Skeletal muscle tissue (tissue), 4 donors: ENCODE measurements around the gene CHAT. TPM values are rescaled to one million over a fixed set of nuclear protein-coding genes. Genes with fewer than 3 reads are reported as not detected.

Experiments used
- H3K27ac ChIP-seq: one replicate; pipeline ENCODE4 v1.7.0; 2013; ENCODE audit warnings: mild to moderate bottlenecking, low read depth, low read length, inconsistent platforms
- H3K27me3 ChIP-seq, 3 donors: one replicate each; pipeline ENCODE4 v1.7.0; 2013; ENCODE audit warnings: low read length in 3 of 3; ENCODE audit not compliant: control insufficient read depth in 3 of 3, insufficient read depth in 3 of 3
- H3K36me3 ChIP-seq, 3 donors: one replicate each; pipeline ENCODE4 v1.7.0; 2013; ENCODE audit warnings: low read length in 3 of 3; ENCODE audit not compliant: control insufficient read depth in 3 of 3, insufficient read depth in 3 of 3
- H3K4me1 ChIP-seq, 3 donors: one replicate each; pipeline ENCODE4 v1.7.0; 2013; ENCODE audit warnings: low read length in 3 of 3, mild to moderate bottlenecking in 3 of 3; ENCODE audit not compliant: control insufficient read depth in 3 of 3, insufficient read depth in 3 of 3
- H3K4me3 ChIP-seq, 3 donors: one replicate each; pipeline ENCODE4 v1.7.0; 2013; ENCODE audit warnings: low read length in 3 of 3
- H3K9ac ChIP-seq, 3 donors: one replicate each; pipeline ENCODE4 v1.7.0; 2013; ENCODE audit warnings: low read length in 3 of 3, mild to moderate bottlenecking in 3 of 3, moderate library complexity in 2 of 3, low read depth in 1 of 3
- H3K9me3 ChIP-seq, 3 donors: one replicate each; pipeline ENCODE4 v1.7.0; 2013; ENCODE audit warnings: low read length in 3 of 3; ENCODE audit not compliant: control insufficient read depth in 3 of 3
- total RNA-seq: library from RNA; depleted of rRNA; stranded (reverse); fragments of >200 nt; gene quantifications from one replicate; pipeline ENCODE4 v1.2.3, GENCODE V29; 2014
- donor health status: Osteomylitis.

CHAT gene
- total RNA-seq, 1 donor from 2014 or later, result not detected

GRCh38 chr10:49657606-49658005, 43.8 kb downstream of the CHAT start:
- Histone ChIP-seq H3K27ac (no peak overlapping the region), H3K9me3 (peaks cover 0 to 2% (median 2%) of the 10 kb centered on the region in 3 donors), H3K27me3 (peaks cover 0 to 6% (median 5%) of the 10 kb centered on the region in 3 donors), H3K4me3 (no peak overlapping the region), H3K9ac (no peak overlapping the region), H3K36me3 (no peaks in the 10 kb centered on the region), H3K4me1 (no peaks in the 10 kb centered on the region)

DNA sequence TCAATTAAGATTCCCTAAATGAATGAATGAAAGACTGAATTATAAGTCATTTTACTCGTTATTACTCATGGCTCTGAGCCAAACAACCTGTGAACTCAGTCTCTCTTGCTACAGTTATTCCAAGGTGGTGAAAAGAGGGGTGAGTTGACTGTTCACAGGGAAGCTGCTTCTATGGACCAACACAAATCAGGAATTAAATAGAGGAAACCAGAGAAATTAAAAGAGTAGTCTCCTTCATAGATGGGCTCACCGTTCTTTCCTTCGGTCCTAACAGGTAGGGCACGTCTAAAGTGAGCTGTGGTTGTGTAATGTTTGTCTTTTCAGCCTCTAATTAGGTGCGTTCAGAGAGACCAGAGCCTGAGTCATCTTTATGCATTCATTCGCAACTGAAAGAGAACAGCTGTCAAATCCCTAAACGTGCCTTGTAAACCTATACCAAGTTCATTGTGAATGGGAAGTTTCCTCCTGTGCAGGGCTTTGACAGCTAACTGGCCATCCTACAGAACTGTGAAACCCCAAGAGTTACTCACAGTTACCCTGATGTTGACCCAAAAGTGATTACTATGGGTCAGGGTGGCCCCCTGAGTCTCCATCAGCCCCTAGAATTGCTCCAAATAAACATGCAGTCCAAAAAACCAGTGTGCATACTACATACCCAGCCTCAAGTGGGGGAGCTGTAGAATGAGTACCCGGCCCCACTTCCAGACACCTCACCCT, 47.5 kb downstream of the CHAT start:
- Histone ChIP-seq H3K36me3 (no peaks in the 10 kb centered on the region), H3K4me1 (no peaks in the 10 kb centered on the region), H3K9me3 (peaks cover 0 to 2% (median 2%) of the 10 kb centered on the region in 3 donors), H3K4me3 (no peak overlapping the region), H3K27ac (no peak overlapping the region), H3K27me3 (peaks cover 0 to 3% (median 0%) of the 10 kb centered on the region in 3 donors), H3K9ac (no peak overlapping the region)

DNA sequence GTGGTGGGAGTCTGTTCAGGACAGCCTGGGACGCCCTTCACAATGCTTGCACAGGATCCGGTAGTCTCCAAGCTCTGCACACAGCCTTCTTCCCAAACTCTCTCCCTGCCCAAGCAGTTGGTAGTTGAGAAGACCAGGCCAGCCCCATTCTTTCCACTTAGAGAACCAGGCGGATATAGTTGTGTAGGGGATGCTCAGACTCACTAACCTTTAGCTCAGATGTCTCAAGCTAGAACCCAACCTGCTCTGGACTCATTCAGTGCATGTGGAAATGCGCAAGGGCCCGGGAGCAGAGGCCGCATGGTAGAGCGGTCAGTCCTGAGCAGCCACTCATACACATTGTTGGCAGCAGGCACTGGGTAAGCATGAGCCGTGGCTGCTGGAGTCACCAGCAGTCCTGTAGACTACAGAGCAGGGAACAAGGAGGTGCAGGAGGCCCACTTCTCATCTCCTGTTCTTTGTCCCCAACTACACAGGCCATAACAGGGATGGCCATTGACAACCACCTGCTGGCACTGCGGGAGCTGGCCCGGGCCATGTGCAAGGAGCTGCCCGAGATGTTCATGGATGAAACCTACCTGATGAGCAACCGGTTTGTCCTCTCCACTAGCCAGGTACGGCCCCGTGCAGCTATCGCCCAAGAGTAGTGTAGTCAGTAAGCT, 48.5 kb downstream of the CHAT start:
- Histone ChIP-seq H3K4me1 (no peaks in the 10 kb centered on the region), H3K27ac (no peak overlapping the region), H3K9me3 (peaks cover 0 to 2% (median 2%) of the 10 kb centered on the region in 3 donors)

GRCh38 chr10:49663596-49663995, 49.8 kb downstream of the CHAT start:
- no peak overlapping the region for H3K4me3 ChIP-seq
- peaks cover 0 to 3% (median 0%) of the 10 kb centered on the region in 3 donors for H3K27me3 ChIP-seq
- no peaks in the 10 kb centered on the region for H3K4me1 ChIP-seq
- peaks cover 0 to 2% (median 2%) of the 10 kb centered on the region in 3 donors for H3K9me3 ChIP-seq
- no peak overlapping the region for H3K27ac ChIP-seq
- H3K9ac ChIP-seq, result no peak overlapping the region
- no peaks in the 10 kb centered on the region for H3K36me3 ChIP-seq

More for the DNA sequence above, 48.5 kb downstream of the CHAT start:
- H3K4me3 ChIP-seq, result no peak overlapping the region
- H3K9ac ChIP-seq, result no peak overlapping the region
- no peaks in the 10 kb centered on the region for H3K36me3 ChIP-seq
- H3K27me3 ChIP-seq, result no peaks in the 10 kb centered on the region

DNA sequence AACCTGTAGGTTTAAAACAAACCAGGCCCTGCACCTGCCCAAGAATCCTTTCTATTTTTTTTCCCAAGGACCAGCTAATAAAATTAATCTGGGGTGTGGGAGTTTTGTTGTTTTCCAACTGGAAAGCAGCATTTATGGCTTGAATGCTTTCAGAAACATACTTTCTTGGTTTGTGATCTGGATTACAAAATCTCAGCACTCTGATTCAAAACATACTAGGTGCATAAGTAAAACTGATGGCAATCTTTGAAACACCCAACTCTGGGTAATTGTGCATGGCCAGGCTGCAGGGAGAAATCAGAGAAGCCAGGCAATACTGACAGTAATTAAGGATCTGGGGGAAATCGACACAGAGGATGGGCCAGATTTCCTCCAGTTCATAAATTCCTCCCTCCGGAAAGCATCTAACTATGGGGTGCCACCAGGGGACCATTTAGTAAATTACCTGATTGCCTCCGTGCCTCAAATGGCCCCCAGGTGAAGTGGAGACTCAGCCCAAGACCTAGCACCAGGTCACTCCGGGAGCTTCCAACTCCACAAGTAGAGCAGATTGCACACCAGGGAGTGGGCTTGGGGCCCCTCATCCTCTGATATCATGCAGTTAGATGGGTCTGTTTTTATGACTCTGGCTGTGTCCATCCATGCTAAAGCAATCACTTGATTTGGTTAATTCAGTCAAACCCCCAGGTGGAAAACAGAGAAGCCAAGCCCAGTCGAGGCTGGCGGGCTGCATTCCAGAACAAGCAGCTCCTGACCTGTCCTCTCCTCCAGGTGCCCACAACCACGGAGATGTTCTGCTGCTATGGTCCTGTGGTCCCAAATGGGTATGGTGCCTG, 50.4 kb downstream of the CHAT start:
- Histone ChIP-seq H3K27me3 (peaks cover 0 to 3% (median 0%) of the 10 kb centered on the region in 3 donors), H3K36me3 (no peaks in the 10 kb centered on the region), H3K4me1 (no peaks in the 10 kb centered on the region), H3K9ac (no peak overlapping the region), H3K27ac (no peak overlapping the region), H3K4me3 (no peak overlapping the region), H3K9me3 (peaks cover 0 to under 1% (median 0%) of the 10 kb centered on the region in 3 donors)

GRCh38 chr10:49664842-49665355, 51.1 kb downstream of the CHAT start:
- Histone ChIP-seq H3K4me1 (no peaks in the 10 kb centered on the region), H3K36me3 (no peaks in the 10 kb centered on the region), H3K9ac (no peak overlapping the region), H3K27ac (no peak overlapping the region), H3K9me3 (no peaks in the 10 kb centered on the region), H3K27me3 (peaks cover 0 to 3% (median 0%) of the 10 kb centered on the region in 3 donors), H3K4me3 (no peak overlapping the region)

DNA sequence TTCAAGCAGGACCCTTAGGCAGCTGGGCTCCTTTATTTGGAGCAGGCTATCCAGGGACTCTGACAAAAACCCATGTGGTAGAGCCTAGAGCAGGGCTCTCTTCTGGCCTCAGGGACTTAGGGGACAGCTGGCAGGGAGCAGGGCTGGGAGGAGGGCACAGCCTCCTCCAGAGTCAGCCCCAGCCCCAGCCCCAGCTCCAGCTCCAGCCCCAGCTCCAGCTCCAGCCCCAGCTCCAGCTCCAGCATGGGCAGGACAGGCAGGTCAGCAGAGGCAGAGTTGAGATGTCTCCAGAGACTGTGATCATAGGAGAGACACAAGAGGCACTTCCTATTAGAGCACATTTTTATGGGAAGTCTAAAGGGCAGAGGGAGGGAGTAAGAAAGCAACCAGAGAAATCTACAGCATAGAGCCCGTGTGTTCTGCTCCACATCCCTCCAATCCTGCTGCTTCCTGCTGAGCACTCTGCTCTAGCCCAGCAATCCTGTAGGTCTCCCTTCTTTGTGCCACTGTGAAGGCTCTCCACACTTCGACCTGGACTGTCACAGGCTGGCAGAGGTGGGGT, 52.3 kb downstream of the CHAT start:
- no peaks in the 10 kb centered on the region for H3K9me3 ChIP-seq
- no peak overlapping the region for H3K27ac ChIP-seq
- H3K36me3 ChIP-seq, result no peaks in the 10 kb centered on the region
- H3K4me3 ChIP-seq, result no peak overlapping the region
- H3K9ac ChIP-seq, result no peak overlapping the region
- H3K27me3 ChIP-seq, result peaks cover 0 to 3% (median 0%) of the 10 kb centered on the region in 3 donors
- H3K4me1 ChIP-seq, result no peaks in the 10 kb centered on the region

GRCh38 chr10:49666685-49667084, 52.8 kb downstream of the CHAT start:
- Histone ChIP-seq H3K9me3 (no peaks in the 10 kb centered on the region), H3K4me3 (no peak overlapping the region), H3K4me1 (no peaks in the 10 kb centered on the region), H3K36me3 (no peaks in the 10 kb centered on the region), H3K9ac (no peak overlapping the region), H3K27me3 (peaks cover 0 to 3% (median 0%) of the 10 kb centered on the region in 3 donors), H3K27ac (no peak overlapping the region)

DNA sequence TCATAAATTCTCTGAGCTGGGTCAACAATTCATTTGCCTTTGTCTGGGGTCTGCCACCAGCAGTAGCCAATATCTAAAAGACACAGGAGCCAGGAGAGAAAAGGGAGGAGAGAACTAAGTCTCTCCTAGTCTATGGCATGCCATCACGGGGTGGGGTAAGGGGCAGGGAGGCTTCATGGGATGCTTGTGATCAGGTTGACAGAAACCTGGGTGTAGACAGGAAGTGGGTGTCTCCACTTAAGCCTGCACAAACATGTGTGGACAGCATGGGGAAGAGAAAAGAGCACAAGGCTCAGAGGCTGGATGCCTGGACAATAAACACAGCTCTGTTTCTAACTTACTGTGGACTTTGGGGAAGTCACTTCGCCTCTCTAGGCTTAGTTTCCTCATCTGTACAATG, 54.2 kb downstream of the CHAT start:
- H3K4me1 ChIP-seq, result no peaks in the 10 kb centered on the region
- H3K27ac ChIP-seq, result no peak overlapping the region
- peaks cover 0 to 3% (median 0%) of the 10 kb centered on the region in 3 donors for H3K27me3 ChIP-seq
- H3K9me3 ChIP-seq, result no peaks in the 10 kb centered on the region
- H3K4me3 ChIP-seq, result no peak overlapping the region
- H3K9ac ChIP-seq, result no peak overlapping the region
- no peaks in the 10 kb centered on the region for H3K36me3 ChIP-seq
